ENCODE measurements around the gene CACNB3. TPM values are rescaled to one million over a fixed set of nuclear protein-coding genes. Genes with fewer than 3 reads are reported as not detected.

The CACNB3 gene
- total and polyA plus RNA-seq, 9 of the 15 experiments (the other 6 are each of a cell fraction or from before 2014, with no cell fraction given): 0.24 to 2.0 (median 1.5) TPM

GRCh38 chr12:48814262-48815125, 3.8 kb upstream of the CACNB3 start (continued):
- TF ChIP-seq CTCFL (IDR thresholded peaks at IDR 0.05; ENCODE audit: borderline replicate concordance, insufficient read depth, low read depth, low read length, poor library complexity, severe bottlenecking) (peak; percentile 99), HMGXB4 (CRISPR knock-in tag; IDR thresholded peaks at IDR 0.05) (peak; percentile 97; the same call in 1 of the 2 replicates), ARID2 (IDR thresholded peaks at IDR 0.05) (no peak), NCOA1 (IDR thresholded peaks at IDR 0.05; ENCODE audit: low read depth) (no peak), SETDB1 (IDR thresholded peaks at IDR 0.05; ENCODE audit: low read length) (no peak), SAFB2 (IDR thresholded peaks at IDR 0.05; ENCODE audit: borderline replicate concordance, low read depth, low read length, severe bottlenecking) (no peak), ZNF197 (CRISPR knock-in tag; IDR thresholded peaks at IDR 0.05; ENCODE audit: low read depth) (no peak), CEBPG (CRISPR knock-in tag; IDR thresholded peaks at IDR 0.05) (no peak; the same call in 1 of the 2 replicates), CEBPG (tag; conservative IDR thresholded peaks at IDR 0.05 in 1 of 2, IDR thresholded peaks at IDR 0.05 in 1 of 2) (no peak), ELK1 (CRISPR knock-in tag; IDR thresholded peaks at IDR 0.05) (no peak), ZKSCAN3 (CRISPR knock-in tag; IDR thresholded peaks at IDR 0.05) (no peak), HCFC1 (IDR thresholded peaks at IDR 0.05; ENCODE audit: low read depth, low read length) (peak; percentile 56), ELF1 (tag; IDR thresholded peaks at IDR 0.05) (peak; percentile 37; the same call in 1 of the 2 replicates), ZEB2 (IDR thresholded peaks at IDR 0.05) (no peak), ZNF655 (CRISPR knock-in tag; IDR thresholded peaks at IDR 0.05) (no peak), BCOR (IDR thresholded peaks at IDR 0.05) (no peak)
- TF ChIP-seq, protein P1, sequence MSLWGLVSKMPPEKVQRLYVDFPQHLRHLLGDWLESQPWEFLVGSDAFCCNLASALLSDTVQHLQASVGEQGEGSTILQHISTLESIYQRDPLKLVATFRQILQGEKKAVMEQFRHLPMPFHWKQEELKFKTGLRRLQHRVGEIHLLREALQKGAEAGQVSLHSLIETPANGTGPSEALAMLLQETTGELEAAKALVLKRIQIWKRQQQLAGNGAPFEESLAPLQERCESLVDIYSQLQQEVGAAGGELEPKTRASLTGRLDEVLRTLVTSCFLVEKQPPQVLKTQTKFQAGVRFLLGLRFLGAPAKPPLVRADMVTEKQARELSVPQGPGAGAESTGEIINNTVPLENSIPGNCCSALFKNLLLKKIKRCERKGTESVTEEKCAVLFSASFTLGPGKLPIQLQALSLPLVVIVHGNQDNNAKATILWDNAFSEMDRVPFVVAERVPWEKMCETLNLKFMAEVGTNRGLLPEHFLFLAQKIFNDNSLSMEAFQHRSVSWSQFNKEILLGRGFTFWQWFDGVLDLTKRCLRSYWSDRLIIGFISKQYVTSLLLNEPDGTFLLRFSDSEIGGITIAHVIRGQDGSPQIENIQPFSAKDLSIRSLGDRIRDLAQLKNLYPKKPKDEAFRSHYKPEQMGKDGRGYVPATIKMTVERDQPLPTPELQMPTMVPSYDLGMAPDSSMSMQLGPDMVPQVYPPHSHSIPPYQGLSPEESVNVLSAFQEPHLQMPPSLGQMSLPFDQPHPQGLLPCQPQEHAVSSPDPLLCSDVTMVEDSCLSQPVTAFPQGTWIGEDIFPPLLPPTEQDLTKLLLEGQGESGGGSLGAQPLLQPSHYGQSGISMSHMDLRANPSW (CRISPR knock-in tag; IDR thresholded peaks at IDR 0.05): no peak
